ENCODE measurements around the gene FAM240A. TPM values are rescaled to one million over a fixed set of nuclear protein-coding genes. Genes with fewer than 3 reads are reported as not detected.

Gene FAM240A
- total and polyA plus RNA-seq, 2 donors (not counting 3 experiments of a cell fraction or from before 2014, with no cell fraction given): not detected

GRCh38 chr3:46566040-46566641, 46.2 kb upstream of the FAM240A start, which contains the start of gene LRRC2:
Gene LRRC2 (minus strand): TSS chr3:46566302. CDS start chr3:46551591, 14,711 bp downstream.
- H3K79me2 ChIP-seq (ENCODE audit: control insufficient read depth, insufficient read depth, low read length): no peaks in the 10 kb centered on the region
- H3K9ac ChIP-seq (replicated peaks; ENCODE audit: extremely low read depth, insufficient read depth, low read length): peak within 1 kb of the TSS; percentile 17
- TF ChIP-seq POLR2A (IDR thresholded peaks at IDR 0.05; ENCODE audit: low read depth, low read length) (no peak), MAX (IDR thresholded peaks at IDR 0.05; ENCODE audit: insufficient read depth, insufficient read length) (no peak), FOS (IDR thresholded peaks at IDR 0.05; ENCODE audit: borderline replicate concordance, insufficient read depth, low read length) (no peak), GATA2 (IDR thresholded peaks at IDR 0.05; ENCODE audit: insufficient read depth, insufficient read length, low read depth, low read length) (no peak), JUN (IDR thresholded peaks at IDR 0.05; ENCODE audit: borderline replicate concordance, insufficient read depth, insufficient read length, low read depth) (no peak), POLR2AphosphoS5 (IDR thresholded peaks at IDR 0.05; ENCODE audit: insufficient read depth, low read depth, low read length) (no peak), EZH2 (IDR thresholded peaks at IDR 0.05; ENCODE audit: borderline replicate concordance, low read depth, low read length, severe bottlenecking) (no peak), CTCF (IDR thresholded peaks at IDR 0.05; ENCODE audit: extremely low read depth in 1 of 2, insufficient read depth in 1 of 2, low read depth in 1 of 2, low read length in 2 of 2) (no peak), MYC (IDR thresholded peaks at IDR 0.05; ENCODE audit: low read depth, low read length) (no peak)
- no peaks in the 10 kb centered on the region for H3K9me3 ChIP-seq (replicated peaks; ENCODE audit: control insufficient read depth, insufficient read depth, low read length)
- H4K20me1 ChIP-seq (replicated peaks; ENCODE audit: control insufficient read depth, extremely low read depth, insufficient read depth, low read length): no peaks in the 10 kb centered on the region
- no peak within 1 kb of the TSS for H3K27ac ChIP-seq (ENCODE audit: insufficient read depth, low read depth, low read length)
- no TSS peak for BruUV-seq (replicated peaks)
- ChIA-PET POLR2A (no interaction called here), CTCF (interaction anchor here (0.6 to 3.9 kb wide), 4 partner anchors 8 to 77 kb away, joined by 3 to 20 read pairs (median 6); no protein-coding TSS in a partner anchor)
- H3K4me3 ChIP-seq (replicated peaks in 1 of 3; ENCODE audit: insufficient read depth in 1 of 3, low read depth in 1 of 3, low read length in 3 of 3): peak within 1 kb of the TSS; percentile 40 to 72 (median 64)
- H3K4me1 ChIP-seq (ENCODE audit: control insufficient read depth, extremely low read depth, insufficient read depth, low read length): peaks cover 10% of the 10 kb centered on the region
- H2AFZ ChIP-seq (ENCODE audit: low read depth, low read length): peak within 1 kb of the TSS; percentile 89
- H3K4me2 ChIP-seq (ENCODE audit: insufficient read depth, low read length): peak within 1 kb of the TSS; percentile 91
- H3K27me3 ChIP-seq (ENCODE audit: control insufficient read depth in 2 of 2, insufficient read depth in 2 of 2, low read length in 2 of 2): peaks cover 0 to 3% of the 10 kb centered on the region in 2 experiments
- dilution Hi-C loops (cut with MboI; ENCODE audit: extremely low pct_ligation_motif_present, low sequenced_read_pairs): no loop called here
- intact Hi-C loops (cut with micrococcal nuclease): no loop called here
- no peaks in the 10 kb centered on the region for H3K36me3 ChIP-seq (ENCODE audit: control insufficient read depth in 2 of 2, extremely low read depth in 1 of 2, insufficient read depth in 2 of 2, low read length in 2 of 2)
- FAIRE-seq (peak; percentile 58), DNase-seq (ENCODE audit: low read depth, low spot score) (peak; percentile 33)
- H3K9me1 ChIP-seq (replicated peaks; ENCODE audit: control insufficient read depth, extremely low read depth, insufficient read depth, low read length): no peaks in the 10 kb centered on the region

All from endothelial cell of umbilical vein (primary cell).